HEK293 (cell line): ENCODE measurements around the gene NCAPG2.

Experiments
- TCF7L2 ChIP-seq: IDR thresholded peaks from 2 replicates; pipeline ENCODE4 v1.6.1; 2011; ENCODE audit warnings: low read depth, mild to moderate bottlenecking, inconsistent platforms, low read length, moderate library complexity, borderline replicate concordance
- ZBTB21 ChIP-seq: fragments of 450-650 bp; formaldehyde crosslinking; IDR thresholded peaks from 2 replicates; pipeline ENCODE4 v1.5.1; 2017; ENCODE audit warnings: missing biosample characterization, missing genetic modification characterization
- ZNF274 ChIP-seq, 2 experiments: fragments of 200-500 bp in 1 of 2; fragments of 450-650 bp in 1 of 2; sonication (Bioruptor generic) in 1 of 2; formaldehyde crosslinking in 1 of 2; IDR thresholded peaks; 2 replicates each; pipeline versions ENCODE4 v1.5.1 to v1.6.1; 2014 to 2016; ENCODE audit warnings: borderline replicate concordance in 1 of 2, inconsistent platforms in 1 of 2, low read length in 1 of 2, missing biosample characterization in 1 of 2, missing genetic modification characterization in 1 of 2
- TF ChIP-seq, protein P1 (sequence below): fragments of 450-650 bp; formaldehyde crosslinking; optimal IDR thresholded peaks from 2 replicates; pipeline ENCODE3; 2016; ENCODE audit warnings: missing biosample characterization, mild to moderate bottlenecking, missing genetic modification characterization
- TF ChIP-seq, protein P2 (sequence below): fragments of 450-650 bp; formaldehyde crosslinking; IDR thresholded peaks from 2 replicates; pipeline ENCODE4 v1.5.1; 2016; ENCODE audit warnings: missing biosample characterization, missing genetic modification characterization

DNA sequence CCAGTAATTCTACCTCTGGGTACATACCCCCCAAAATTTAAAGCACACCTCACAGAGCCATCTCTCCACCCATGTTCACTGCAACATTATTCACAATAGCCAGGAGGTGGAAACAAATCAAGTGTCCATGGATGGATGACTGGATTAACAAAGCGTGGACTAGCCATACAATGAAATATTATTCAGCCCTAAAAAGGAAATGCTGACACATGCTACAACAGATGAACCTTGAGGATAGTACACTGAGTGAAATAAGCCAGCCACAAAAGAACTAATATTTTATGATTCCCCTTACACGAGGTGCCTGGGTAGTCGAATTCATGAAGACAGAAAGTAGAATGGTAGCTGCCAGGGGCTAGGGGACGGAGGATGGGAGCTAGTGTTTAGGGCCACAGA is 85.9 kb downstream of the NCAPG2 start:
- TF ChIP-seq, protein P1, sequence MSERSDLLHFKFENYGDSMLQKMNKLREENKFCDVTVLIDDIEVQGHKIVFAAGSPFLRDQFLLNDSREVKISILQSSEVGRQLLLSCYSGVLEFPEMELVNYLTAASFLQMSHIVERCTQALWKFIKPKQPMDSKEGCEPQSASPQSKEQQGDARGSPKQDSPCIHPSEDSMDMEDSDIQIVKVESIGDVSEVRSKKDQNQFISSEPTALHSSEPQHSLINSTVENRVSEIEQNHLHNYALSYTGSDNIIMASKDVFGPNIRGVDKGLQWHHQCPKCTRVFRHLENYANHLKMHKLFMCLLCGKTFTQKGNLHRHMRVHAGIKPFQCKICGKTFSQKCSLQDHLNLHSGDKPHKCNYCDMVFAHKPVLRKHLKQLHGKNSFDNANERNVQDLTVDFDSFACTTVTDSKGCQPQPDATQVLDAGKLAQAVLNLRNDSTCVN (tag by site-specific recombination) = no peak
- no peak for TF ChIP-seq TCF7L2
- TF ChIP-seq, protein P2, sequence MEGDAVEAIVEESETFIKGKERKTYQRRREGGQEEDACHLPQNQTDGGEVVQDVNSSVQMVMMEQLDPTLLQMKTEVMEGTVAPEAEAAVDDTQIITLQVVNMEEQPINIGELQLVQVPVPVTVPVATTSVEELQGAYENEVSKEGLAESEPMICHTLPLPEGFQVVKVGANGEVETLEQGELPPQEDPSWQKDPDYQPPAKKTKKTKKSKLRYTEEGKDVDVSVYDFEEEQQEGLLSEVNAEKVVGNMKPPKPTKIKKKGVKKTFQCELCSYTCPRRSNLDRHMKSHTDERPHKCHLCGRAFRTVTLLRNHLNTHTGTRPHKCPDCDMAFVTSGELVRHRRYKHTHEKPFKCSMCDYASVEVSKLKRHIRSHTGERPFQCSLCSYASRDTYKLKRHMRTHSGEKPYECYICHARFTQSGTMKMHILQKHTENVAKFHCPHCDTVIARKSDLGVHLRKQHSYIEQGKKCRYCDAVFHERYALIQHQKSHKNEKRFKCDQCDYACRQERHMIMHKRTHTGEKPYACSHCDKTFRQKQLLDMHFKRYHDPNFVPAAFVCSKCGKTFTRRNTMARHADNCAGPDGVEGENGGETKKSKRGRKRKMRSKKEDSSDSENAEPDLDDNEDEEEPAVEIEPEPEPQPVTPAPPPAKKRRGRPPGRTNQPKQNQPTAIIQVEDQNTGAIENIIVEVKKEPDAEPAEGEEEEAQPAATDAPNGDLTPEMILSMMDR (tag by site-specific recombination) = no peak
- no peak for TF ChIP-seq ZBTB21
- TF ChIP-seq ZNF274 (IDR thresholded peaks at IDR 0.05; ENCODE audit: low read length) = no peak
- TF ChIP-seq ZNF274 (tag by site-specific recombination; IDR thresholded peaks at IDR 0.05; ENCODE audit: borderline replicate concordance) = no peak
